HepG2 (cell line): ENCODE data around the gene LRSAM1.

Experiments used
- CTCF ChIP-seq: sonication (generic); formaldehyde crosslinking; IDR thresholded peaks from 2 replicates; pipeline ENCODE4 v1.5.0; 2020; ENCODE audit warnings: mild to moderate bottlenecking, missing genetic modification reagents, moderate library complexity
- MXI1 ChIP-seq: IDR thresholded peaks from 3 replicates; pipeline ENCODE4 v1.6.1; 2012; ENCODE audit warnings: low read depth, low read length, inconsistent platforms, borderline replicate concordance
- NCOA1 ChIP-seq: sonication (generic); formaldehyde crosslinking; IDR thresholded peaks from 2 replicates; pipeline ENCODE4 v1.9.0; 2021; ENCODE audit warnings: missing genetic modification reagents
- POLR2A ChIP-seq, 2 experiments: IDR thresholded peaks; 2 replicates each; pipeline ENCODE4 v1.6.1; 2011; ENCODE audit warnings: low read depth in 2 of 2, low read length in 2 of 2, mild to moderate bottlenecking in 1 of 2, moderate library complexity in 1 of 2; ENCODE audit not compliant: insufficient read depth in 1 of 2
- REST ChIP-seq, 2 experiments: IDR thresholded peaks; 2 replicates each; pipeline ENCODE4 v1.6.1; 2011 to 2012; ENCODE audit warnings: low read length in 2 of 2, borderline replicate concordance in 1 of 2, low read depth in 1 of 2, mild to moderate bottlenecking in 1 of 2, moderate library complexity in 1 of 2
- SRF ChIP-seq: IDR thresholded peaks from 2 replicates; pipeline ENCODE4 v1.6.1; 2011; ENCODE audit warnings: mild to moderate bottlenecking, low read depth, low read length, moderate library complexity
- TCF7L2 ChIP-seq: IDR thresholded peaks from 2 replicates; pipeline ENCODE4 v1.6.1; 2011; ENCODE audit warnings: mild to moderate bottlenecking, low read depth, low read length, moderate library complexity
- ZGPAT ChIP-seq: IDR thresholded peaks from 2 replicates; pipeline ENCODE4 v1.6.1; 2016; ENCODE audit warnings: mild to moderate bottlenecking
- ZNF317 ChIP-seq: sonication (generic); formaldehyde crosslinking; IDR thresholded peaks from 2 replicates; pipeline ENCODE4 v1.5.0; 2020; ENCODE audit warnings: mild to moderate bottlenecking, missing genetic modification reagents
- ZNF441 ChIP-seq: sonication (generic); formaldehyde crosslinking; IDR thresholded peaks from 2 replicates; pipeline ENCODE4 v1.7.0; 2021; ENCODE audit warnings: missing genetic modification reagents, borderline replicate concordance
- ZNF558 ChIP-seq: sonication (generic); formaldehyde crosslinking; IDR thresholded peaks from 2 replicates; pipeline ENCODE4 v1.9.0; 2022; ENCODE audit warnings: mild to moderate bottlenecking, missing genetic modification reagents, borderline replicate concordance
- ZNF703 ChIP-seq: sonication (generic); formaldehyde crosslinking; IDR thresholded peaks from 2 replicates; pipeline ENCODE4 v1.5.1; 2020; ENCODE audit warnings: missing genetic modification reagents, mild to moderate bottlenecking, moderate library complexity, borderline replicate concordance

- TF ChIP-seq ZNF317 = no peak
- TF ChIP-seq CTCF = no peak
- no peak for TF ChIP-seq NCOA1 (CRISPR knock-in tag)
- no peak for TF ChIP-seq ZNF558 (CRISPR knock-in tag)
- no peak for TF ChIP-seq ZGPAT (CRISPR knock-in tag)
- no peak for TF ChIP-seq ZNF703 (CRISPR knock-in tag)
- no peak for TF ChIP-seq REST (IDR thresholded peaks at IDR 0.05; ENCODE audit: borderline replicate concordance in 1 of 2, low read depth in 1 of 2, low read length in 2 of 2)
- TF ChIP-seq SRF = no peak
- no peak for TF ChIP-seq ZNF441 (CRISPR knock-in tag)
- no peak for TF ChIP-seq TCF7L2
- no peak for TF ChIP-seq MXI1
- no peak for TF ChIP-seq POLR2A (IDR thresholded peaks at IDR 0.05; ENCODE audit: insufficient read depth in 1 of 2, low read depth in 2 of 2, low read length in 2 of 2)
Observed at GRCh38 chr9:127541865-127542264, 90.6 kb downstream of the LRSAM1 start.
